AG09309 (cell line): ENCODE results near the gene CYFIP2.

Source experiments
- DNase-seq: peaks from one replicate; pipeline ENCODE4 v3.0.0-alpha.2; 2010; ENCODE audit warnings: low read depth
- H3K4me3 ChIP-seq: 2 replicates; pipeline ENCODE4 v1.5.1; 2011; ENCODE audit warnings: mild to moderate bottlenecking, low read depth, low read length, moderate library complexity; ENCODE audit not compliant: control insufficient read depth
- TF ChIP-seq, protein P1 (sequence below): IDR thresholded peaks from 2 replicates; pipeline ENCODE4 v1.5.1; 2011; ENCODE audit warnings: mild to moderate bottlenecking, low read depth, low read length, inconsistent platforms; ENCODE audit not compliant: insufficient read depth, control insufficient read depth; ENCODE audit errors: missing control alignments

The CYFIP2 gene

DNA sequence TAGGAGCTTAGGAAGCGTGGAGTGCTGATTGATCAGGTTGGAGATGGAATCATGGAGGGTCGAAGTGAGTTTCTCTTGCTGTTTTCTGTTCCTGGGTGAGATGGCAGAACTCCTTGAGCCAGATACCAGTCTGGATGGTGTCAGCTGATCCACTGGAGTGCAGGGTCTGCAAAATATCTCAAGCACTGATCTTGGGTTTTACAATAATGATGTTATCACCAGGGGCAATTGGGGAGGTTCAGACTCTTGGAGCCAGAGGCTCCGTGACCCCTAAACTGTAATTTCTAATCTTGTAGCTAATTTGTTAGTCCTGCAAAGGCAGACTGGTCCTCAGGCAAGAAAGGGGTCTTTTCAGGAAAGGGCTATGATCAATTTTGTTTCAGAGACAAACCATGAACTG lies 114.1 kb downstream of the CYFIP2 start:
- no peak for DNase-seq
- TF ChIP-seq, protein P1, sequence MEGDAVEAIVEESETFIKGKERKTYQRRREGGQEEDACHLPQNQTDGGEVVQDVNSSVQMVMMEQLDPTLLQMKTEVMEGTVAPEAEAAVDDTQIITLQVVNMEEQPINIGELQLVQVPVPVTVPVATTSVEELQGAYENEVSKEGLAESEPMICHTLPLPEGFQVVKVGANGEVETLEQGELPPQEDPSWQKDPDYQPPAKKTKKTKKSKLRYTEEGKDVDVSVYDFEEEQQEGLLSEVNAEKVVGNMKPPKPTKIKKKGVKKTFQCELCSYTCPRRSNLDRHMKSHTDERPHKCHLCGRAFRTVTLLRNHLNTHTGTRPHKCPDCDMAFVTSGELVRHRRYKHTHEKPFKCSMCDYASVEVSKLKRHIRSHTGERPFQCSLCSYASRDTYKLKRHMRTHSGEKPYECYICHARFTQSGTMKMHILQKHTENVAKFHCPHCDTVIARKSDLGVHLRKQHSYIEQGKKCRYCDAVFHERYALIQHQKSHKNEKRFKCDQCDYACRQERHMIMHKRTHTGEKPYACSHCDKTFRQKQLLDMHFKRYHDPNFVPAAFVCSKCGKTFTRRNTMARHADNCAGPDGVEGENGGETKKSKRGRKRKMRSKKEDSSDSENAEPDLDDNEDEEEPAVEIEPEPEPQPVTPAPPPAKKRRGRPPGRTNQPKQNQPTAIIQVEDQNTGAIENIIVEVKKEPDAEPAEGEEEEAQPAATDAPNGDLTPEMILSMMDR = no peak
- no peak overlapping the region for H3K4me3 ChIP-seq

DNA sequence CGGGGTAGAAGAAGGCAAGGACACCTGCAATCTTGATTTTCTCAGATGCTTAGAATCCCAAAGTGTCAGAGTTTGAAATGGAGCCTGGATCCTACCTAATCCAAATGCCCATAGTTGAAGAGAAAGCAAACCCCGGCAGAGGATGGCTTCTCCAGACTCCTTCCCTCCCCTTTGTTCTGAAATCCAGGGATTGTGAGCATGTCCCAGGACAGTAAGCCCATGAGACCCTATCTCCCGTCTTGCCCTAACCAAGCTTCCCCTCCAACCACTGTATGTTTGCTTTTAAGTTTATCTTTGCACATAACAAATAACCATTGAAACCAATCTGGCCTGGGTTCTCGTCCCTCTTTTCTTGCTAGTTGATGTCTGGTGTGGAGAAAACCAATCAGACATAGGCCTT lies 115.8 kb downstream of the CYFIP2 start:
- TF ChIP-seq, protein P1 = no peak
- no peak overlapping the region for H3K4me3 ChIP-seq
- no peak for DNase-seq

DNA sequence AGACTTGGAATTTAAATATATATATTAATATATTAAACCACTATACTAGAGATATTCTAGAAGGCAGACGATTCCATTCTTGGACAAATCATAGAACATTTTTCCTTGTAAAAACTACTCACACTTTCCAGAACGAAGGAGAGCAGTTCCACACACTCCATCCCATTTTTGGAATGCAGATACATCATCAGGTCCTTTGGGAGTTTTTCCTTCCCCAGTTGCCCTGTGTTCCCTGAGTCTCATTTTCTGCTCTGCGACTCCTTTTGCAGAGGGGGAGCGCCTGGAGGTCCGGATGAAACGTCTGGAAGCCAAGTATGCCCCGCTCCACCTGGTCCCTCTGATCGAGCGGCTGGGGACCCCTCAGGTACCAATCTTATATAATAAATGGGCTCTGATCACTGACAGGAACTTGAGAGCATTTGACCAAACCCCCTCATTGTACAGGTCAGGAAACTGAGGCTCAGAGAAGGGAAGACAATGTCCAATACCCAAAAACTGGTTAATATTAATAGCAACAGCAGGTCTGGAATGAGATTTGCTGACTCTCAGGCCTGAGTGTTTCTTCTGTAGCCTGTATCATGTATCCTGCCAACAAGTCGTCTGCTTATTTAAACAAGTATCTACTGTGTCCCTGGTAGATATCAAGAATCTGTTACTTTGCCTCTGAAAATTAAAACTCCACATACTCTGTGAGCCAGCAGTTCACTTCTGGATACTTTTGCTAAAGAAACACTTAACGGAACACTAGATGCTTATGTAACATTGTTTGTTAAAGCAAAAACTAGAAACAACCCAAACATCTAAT lies 117.3 kb downstream of the CYFIP2 start:
- H3K4me3 ChIP-seq = no peak overlapping the region
- TF ChIP-seq, protein P1 = no peak
- no peak for DNase-seq

DNA sequence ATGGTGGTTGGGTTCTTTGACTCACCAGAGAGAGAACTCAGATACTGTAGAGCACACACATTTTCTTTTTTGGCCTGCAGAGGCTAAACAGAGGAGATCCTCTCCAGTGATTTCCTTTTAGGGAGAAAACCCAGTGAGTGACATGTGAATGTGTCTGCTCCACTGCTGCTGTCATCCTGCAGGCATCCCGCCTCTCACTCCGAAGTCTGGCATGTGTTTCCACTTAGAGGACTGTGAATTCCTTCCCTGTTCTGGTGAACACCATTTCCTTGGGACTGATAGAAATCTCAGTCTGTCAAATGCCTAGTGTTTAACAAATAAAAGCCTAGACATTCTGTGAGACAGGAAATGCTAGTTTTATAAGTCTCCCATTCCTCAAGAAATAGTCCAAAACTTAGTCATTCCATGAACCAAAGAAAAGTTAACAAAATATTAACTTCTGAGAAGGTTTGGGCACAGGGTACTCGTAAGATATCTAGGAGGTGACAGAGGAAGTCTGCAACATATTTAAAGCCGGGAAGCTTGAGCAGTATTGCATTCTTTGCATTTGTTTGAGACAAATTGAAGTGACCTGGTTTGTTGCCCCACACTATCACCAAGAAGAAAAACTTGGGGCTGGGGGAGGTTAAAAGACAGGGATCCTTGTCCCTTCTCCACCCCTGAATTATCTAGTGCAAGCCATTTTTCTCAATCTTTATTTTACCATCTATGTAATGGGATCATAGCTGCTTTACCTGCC lies 119.2 kb downstream of the CYFIP2 start:
- H3K4me3 ChIP-seq = no peak overlapping the region
- TF ChIP-seq, protein P1 = peak; percentile 7
- DNase-seq = peak; percentile 99

DNA sequence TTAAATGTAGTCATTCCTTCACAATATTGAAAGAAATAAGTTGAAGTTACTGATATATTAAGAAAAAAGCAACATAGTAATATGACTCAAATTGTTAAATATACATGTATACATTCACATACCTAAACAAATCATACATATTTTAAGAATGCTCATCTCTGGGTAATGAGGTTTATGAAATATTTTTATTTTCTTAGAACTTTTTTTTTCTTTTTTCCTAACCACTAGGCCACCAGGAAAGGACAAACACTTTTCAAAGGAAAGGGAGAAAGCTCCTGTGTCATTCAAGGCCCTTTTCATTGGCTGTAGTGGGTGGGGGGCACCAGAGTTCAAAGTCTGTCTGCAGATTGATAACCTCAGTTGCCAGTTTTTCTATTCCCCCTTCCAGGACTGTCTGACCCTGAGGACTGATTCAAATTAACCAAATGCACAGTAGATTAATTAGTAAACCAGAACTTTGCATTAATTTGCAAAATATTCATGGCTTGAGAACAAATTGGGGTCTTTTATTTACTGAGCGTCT lies 121.2 kb downstream of the CYFIP2 start:
- TF ChIP-seq, protein P1 = no peak
- no peak for DNase-seq
- no peak overlapping the region for H3K4me3 ChIP-seq

DNA sequence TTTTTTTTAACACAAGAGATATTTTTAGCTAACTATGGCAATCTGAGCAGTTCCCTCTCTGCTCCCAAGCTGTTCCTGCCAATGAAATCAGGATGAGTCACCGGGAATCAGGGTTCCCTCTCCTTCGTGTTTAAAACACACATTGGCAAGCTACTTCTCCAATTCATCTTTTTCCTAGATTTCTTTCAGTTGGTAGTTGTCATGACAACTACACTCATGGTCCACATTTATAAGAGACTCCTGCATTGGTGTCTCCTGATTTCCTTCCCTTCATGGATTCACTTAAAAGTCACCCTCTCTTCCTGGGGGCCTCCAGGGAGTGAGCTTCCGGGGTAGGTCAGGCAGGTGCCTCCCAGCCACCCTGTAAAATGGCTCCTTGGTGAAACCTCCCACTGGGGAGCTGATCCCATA lies 121.8 kb downstream of the CYFIP2 start:
- DNase-seq = peak; percentile 92
- TF ChIP-seq, protein P1 = no peak
- no peak overlapping the region for H3K4me3 ChIP-seq
